Measurements from ENCODE around the gene GPATCH2.

DNA sequence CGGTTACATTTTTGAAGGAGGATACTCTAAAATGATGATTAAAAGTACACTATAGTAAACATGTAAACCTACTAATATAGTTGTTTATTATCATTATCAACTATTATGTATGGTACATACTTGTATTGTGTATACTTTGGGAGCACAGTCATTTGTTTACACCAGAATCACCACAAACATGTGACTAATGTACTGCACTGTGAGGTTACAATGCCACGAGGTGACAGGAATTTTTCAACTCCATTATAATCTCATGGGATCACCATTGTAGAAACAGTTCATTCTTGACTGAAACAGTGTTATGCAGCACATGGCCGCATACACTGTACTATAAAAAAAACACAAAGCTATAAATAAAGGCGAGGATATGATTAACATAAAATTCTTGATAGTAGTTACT is 44.3 kb downstream of the GPATCH2 start:
- TF ChIP-seq, protein P1, sequence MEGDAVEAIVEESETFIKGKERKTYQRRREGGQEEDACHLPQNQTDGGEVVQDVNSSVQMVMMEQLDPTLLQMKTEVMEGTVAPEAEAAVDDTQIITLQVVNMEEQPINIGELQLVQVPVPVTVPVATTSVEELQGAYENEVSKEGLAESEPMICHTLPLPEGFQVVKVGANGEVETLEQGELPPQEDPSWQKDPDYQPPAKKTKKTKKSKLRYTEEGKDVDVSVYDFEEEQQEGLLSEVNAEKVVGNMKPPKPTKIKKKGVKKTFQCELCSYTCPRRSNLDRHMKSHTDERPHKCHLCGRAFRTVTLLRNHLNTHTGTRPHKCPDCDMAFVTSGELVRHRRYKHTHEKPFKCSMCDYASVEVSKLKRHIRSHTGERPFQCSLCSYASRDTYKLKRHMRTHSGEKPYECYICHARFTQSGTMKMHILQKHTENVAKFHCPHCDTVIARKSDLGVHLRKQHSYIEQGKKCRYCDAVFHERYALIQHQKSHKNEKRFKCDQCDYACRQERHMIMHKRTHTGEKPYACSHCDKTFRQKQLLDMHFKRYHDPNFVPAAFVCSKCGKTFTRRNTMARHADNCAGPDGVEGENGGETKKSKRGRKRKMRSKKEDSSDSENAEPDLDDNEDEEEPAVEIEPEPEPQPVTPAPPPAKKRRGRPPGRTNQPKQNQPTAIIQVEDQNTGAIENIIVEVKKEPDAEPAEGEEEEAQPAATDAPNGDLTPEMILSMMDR (IDR thresholded peaks at IDR 0.05), result no peak
- TF ChIP-seq POLR2A (IDR thresholded peaks at IDR 0.05), result no peak

Data from heart left ventricle (tissue), 13 donors.